Stimulated activated CD4-positive, alpha-beta T cell treated with anti-CD3 and anti-CD28 coated beads, TNF-alpha, amount 100 ng/mL, for 48 hours (primary cell): Measurements from ENCODE around the gene ANKRD40.

Experiments used
- DNase-seq, 3 donors: peaks; one replicate each; pipeline ENCODE4 v3.0.0-alpha.2; 2020; ENCODE audit warnings: low read depth in 3 of 3

Gene ANKRD40

DNA sequence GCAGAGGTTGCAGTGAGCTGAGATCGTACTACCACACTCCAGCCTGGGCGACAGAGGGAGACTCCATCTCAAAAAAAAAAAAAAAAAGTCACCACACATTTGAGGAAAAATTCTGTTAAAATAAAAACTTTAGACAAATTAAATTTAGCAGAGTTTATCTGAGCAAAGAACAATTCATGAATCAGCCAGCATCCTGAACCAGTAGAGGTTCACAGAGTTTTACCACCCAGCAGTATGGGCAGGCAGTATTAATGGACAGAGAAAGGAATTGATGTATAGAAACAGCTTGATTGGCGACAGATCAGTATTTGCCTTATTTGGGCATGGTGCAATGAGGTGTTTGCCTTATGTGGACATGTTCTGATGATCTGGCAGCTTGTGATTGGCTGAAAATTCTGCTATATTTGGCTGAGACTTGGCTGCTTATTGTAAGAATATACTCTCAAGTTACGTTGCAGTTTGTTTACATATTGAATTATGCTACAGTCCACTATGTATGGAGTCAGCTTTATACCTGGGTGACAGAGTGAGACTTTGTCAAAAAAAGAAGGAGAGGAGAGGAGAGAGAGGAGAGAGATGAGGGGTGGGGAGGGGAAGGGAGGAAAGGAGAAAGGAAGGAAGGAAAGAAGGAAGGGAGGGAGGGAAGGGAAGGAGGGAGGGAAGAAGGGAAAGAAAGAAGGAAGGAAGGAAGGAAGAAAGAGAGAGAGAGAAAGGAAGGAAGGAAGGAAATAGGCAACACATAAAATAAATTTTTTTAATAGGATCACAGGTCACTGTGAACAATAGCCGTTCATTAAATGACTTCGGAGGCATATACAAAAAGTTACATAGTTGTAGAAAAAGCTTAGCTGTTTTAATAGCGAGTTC is 58.4 kb downstream of the ANKRD40 start:
- DNase-seq, result no peak

DNA sequence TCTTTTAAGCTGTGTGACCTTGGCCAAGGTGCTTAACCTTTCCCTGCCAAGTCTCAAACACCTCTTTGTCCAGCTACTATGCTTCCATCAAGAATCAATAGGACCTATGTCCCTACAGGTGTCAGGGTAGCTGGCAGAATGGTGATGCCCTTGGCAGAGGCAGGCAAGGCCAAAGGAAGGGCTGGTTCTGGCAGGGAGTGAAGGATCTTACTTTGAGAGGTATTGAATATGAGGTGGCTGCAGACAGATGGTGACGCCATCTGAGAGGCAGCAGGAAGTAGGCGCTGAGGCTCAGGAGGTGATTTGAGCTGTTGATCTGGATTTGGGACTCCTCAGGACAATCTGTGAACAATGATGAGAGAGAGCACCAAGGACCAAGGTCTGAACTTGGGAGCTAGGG is 60.5 kb downstream of the ANKRD40 start:
- no peak for DNase-seq

DNA sequence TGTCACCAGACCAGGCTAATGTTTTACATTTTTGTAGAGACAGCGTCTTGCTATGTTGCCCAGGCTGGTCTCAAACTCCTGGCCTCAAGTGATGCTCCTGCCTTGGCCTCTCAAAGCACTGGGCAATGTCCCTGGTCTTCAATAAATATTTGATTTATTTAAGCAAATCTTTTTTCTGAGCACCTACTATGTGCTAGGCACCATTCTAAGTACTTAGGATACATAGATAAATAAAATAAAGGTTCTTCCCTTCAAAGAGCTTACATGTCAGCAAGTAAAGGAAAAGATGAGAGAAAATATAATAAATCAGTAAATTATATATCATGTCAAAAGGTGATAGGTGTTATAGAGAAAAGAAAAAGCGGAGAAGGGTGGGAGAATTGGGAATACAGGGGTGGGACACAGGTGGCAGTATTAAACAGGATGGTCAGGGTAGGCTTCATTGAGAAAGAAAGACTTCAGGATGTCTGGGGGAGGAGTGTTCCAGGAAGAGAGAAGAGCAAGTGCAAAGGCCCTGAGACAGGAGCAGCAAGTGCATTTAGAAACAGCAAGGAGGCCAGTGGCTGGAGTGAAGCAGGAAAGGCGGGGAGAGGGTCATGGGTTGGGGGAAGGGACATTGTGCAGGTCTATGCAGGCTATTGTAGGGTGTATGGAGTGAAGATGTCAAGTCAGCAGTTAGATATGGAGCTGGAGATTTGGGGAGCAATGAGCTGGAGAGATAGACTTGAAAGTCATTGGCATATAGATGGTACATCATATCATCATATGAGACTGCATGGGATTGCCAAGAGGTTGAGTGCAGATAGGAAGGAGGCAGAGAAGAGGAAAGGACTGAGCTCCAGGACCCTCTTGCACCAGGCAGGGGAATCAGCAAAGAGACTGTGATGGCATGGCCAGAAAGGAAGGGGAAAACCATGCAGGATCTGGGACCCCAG is 61.7 kb downstream of the ANKRD40 start:
- DNase-seq, result no peak
